ENCODE data around the gene COMMD10.

COMMD10 gene

DNA sequence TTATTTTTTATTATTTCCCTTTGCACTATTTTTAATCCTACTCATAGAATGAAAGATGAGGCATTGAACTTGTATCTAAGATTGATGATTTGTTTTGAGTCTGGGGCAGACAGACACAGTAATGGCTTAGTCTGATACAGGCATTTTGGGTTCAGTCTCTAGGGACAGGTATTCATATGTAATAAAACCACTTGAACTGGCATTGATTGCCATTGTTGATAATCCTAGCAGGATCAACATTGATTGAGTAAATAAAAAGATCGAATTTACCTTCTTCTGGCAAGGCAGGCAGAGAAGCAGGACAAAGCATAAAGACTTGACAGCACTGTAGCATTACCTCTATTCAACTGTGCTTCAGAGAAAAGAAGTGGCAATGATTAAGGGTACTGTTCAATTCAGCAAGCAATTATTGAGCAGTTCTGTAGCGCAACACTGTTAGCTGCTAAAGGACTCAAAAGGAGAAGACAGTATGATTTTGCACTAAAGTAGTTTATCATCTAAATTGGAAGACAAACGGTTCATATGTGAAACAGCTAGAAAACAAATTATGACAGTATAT is 144.4 kb downstream of the COMMD10 start:
- no peak for DNase-seq

DNA sequence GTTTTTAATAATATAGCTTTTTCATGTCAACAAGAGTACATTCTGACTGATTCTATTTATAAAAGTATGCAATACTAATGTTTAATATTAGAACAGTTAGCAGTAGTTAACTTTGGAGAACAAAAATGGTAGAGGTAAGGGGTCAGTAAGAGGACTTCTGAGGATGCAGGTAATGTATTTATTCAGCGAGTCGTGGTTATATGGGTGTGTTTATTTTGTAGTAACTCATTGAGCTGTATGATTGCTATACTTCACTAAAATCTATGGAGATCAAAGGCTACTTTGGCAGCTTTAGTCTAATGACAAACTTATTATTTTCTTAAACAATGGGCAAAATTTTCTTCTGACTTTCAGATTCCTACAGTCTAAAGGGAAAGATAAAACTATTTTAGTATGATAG is 146.5 kb downstream of the COMMD10 start:
- no peak for DNase-seq

GRCh38 chr5:116234681-116235080 is 149.9 kb downstream of the COMMD10 start:
- no peak for DNase-seq

DNA sequence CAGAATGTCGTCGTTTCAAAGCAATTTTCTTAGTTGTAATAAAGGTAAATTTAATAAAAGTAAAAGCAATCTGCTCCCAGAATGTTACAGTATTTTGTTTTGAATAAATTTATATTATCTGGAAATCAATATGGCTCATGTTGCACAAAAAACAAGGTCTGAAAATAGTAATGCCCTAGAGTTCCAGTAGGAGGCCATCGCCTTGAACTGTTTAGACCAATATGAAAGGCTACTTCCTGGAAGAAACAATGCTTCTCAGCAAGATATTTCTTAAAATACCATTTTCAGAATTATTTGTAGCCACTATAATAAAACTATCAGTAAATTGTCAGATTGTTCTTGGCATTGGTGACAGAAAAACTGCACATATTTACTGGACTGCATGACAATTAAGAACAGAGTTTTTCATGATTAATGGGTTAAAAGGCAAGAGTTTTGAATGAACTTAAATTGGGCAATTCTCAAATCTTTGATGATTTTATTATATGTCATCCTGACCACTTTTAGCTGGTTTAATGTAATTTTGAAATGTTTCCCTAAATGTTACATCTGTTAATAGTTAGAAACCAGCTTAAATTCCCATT is 153.2 kb downstream of the COMMD10 start:
- no peak for DNase-seq

GRCh38 chr5:116242343-116242742 is 157.5 kb downstream of the COMMD10 start:
- DNase-seq, result no peak

- no peak for DNase-seq
Observed at GRCh38 chr5:116248432-116248831, 163.6 kb downstream of the COMMD10 start.

- DNase-seq, result no peak
Observed at GRCh38 chr5:116249648-116250047, 164.8 kb downstream of the COMMD10 start.

DNA sequence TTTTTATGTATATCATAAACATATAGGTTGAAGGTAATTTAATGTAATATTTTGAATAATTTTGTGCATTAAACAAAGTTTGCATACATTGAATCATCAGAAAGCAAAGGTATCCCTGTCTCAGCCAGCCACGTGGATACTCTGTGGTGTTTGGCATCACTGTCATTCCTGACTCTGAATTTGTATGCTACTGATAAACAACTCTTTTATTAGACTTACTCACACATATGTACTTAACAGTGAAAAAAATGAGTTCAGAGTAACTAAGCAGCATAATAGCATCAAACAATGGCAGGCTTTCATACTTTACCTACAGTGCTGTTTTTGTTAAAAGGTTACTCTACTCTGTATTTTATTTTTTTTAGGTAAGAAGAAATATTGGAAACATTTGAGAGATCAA is 171.9 kb downstream of the COMMD10 start:
- no peak for DNase-seq

DNA sequence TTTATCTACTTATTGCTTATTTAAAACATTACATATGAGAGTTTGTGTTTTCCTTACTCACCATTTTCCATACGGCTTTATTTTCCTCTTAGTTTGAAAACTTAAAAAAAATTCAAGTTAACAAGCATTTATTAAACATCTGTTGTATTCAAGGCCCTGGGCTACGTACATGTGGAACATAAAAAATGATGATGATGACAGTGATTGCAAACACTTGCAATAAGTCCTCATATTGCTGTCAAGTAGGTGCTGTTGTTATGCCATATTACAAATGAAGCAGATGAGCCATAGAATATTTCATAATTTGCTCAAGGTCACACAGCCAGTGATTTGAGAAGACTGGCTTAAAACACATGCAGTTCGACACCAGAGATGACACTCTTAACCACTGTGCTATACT is 180.6 kb downstream of the COMMD10 start:
- DNase-seq, result no peak

DNA sequence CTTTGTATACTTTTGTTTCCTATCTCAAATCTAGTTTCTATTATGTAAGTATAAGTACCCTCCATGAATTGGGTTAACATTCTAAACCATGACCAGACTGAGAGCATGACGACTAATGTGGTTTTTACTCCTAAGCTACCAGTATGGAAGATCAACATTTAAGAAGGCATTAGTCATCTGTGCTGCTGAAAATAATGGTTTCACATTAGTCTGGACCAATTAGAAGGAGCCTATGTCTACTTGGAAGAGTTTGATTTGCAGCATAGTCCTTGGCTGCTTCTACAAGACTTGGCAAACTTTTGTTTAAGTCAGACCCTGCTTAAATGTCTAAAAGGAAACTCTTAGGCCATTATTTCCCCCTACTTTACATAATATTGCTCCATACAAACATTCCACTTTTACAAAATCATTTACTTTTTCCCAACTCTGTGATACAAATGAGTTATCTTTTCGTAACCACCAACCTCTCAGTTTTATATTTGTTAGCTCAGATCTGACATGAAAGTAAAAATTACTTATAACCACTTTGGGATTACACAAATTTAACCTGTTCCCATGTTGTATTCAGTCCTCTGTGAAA is 186.7 kb downstream of the COMMD10 start:
- no peak for DNase-seq

- no peak for DNase-seq
Observed at GRCh38 chr5:116272281-116272941, 187.6 kb downstream of the COMMD10 start.

GRCh38 chr5:116273448-116274242 is 188.8 kb downstream of the COMMD10 start:
- no peak for DNase-seq

DNA sequence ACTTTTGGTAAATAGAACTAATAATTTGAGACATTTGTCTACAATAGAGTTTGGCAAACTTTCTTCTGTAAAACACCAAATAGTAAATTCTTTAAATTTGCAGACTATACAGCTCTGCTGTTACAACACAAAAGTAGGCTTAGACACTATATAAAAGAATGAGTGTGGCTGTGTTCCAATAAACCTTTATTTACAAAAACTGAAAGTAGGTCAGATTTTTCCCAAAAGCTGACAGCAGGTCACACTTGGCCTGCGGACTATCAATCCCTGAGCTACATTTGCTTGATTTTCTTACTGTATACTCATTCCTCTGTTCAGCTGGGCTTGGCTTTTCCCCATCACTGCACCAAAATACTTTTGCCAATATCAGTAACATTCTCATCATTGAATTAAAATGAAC is 189.4 kb downstream of the COMMD10 start:
- no peak for DNase-seq

- no peak for DNase-seq
Observed at GRCh38 chr5:116275282-116275681, 190.5 kb downstream of the COMMD10 start.

DNA sequence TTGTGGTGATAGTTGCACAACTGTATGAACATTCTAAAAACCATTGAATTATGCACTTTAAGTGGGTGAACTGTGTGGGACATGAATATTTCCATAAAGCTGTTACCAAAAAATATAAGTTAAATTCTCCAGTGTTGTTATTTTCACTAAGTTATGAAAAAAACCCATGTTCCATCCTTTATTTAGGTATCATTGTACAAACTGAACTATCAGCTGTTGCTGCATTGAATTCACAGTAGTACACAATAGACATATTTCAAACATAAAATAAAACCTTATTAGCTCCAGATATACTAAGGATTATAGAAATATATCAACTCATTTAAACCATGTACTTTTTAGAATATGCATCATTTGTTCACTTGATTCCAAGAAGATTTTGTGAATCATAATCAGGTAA is 192.1 kb downstream of the COMMD10 start:
- no peak for DNase-seq

GRCh38 chr5:116280149-116280803 is 195.5 kb downstream of the COMMD10 start:
- no peak for DNase-seq

- no peak for DNase-seq
Observed at GRCh38 chr5:116281309-116281708, 196.5 kb downstream of the COMMD10 start.

GRCh38 chr5:116288524-116288923 is 203.7 kb downstream of the COMMD10 start:
- DNase-seq, result no peak

DNA sequence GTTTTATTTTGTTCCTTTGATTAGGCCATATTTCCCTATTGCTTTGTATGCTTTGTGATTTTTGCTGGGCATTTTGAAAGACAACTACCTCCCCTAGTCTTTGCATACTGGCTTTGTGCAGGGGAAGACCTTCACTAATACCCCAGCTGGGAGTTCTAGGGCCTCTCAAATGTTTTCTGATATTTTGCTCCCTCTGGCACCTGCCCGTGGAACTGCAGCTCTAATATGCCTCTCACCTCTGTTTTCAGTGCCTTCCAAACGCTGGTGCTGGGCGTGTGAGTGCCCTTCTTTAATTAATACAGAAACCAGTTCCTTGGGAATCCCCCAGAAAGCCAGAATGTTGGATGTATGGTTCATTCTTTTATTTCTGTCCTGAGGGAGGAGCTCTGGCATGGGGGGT is 204.5 kb downstream of the COMMD10 start:
- no peak for DNase-seq

GRCh38 chr5:116291271-116291670 is 206.4 kb downstream of the COMMD10 start:
- no peak for DNase-seq

- DNase-seq, result no peak
Observed at GRCh38 chr5:116292321-116292720, 207.5 kb downstream of the COMMD10 start.

- no peak for DNase-seq
Observed at GRCh38 chr5:116296335-116297072, 211.7 kb downstream of the COMMD10 start.
